Measurements from ENCODE around the gene ATP13A3.
"Not testable (repeated sequence)": the region's sequence is repeated elsewhere in the genome, so short reads cannot be mapped to it uniquely, and the experiment has no call there.

Gene ATP13A3

GRCh38 chr3:194521510-194522260 is 34.9 kb upstream of the ATP13A3 start:
- no peak for DNase-seq (ENCODE audit: low spot score)
- in situ Hi-C loops (cut with MboI; ENCODE audit: low sequenced_read_pairs, unreplicated experiment) = no loop called here
- no peak for TF ChIP-seq CTCF (IDR thresholded peaks at IDR 0.05; ENCODE audit: borderline replicate concordance, control extremely low read depth, extremely low read depth, insufficient read depth, missing control alignments)

GRCh38 chr3:194520682-194521162 is 33.9 kb upstream of the ATP13A3 start:
- in situ Hi-C loops (cut with MboI; ENCODE audit: low sequenced_read_pairs, unreplicated experiment) = not testable (repeated sequence)
- DNase-seq (ENCODE audit: low spot score) = peak; percentile 41

GRCh38 chr3:194520201-194520600 is 33.4 kb upstream of the ATP13A3 start:
- DNase-seq (ENCODE audit: low spot score); in situ Hi-C loops (cut with MboI; ENCODE audit: low sequenced_read_pairs, unreplicated experiment): not testable (repeated sequence)

GRCh38 chr3:194518652-194519051 is 31.9 kb upstream of the ATP13A3 start:
- DNase-seq (ENCODE audit: low spot score) = no peak
- in situ Hi-C loops (cut with MboI; ENCODE audit: low sequenced_read_pairs, unreplicated experiment) = no loop called here
- TF ChIP-seq CTCF (IDR thresholded peaks at IDR 0.05; ENCODE audit: borderline replicate concordance, control extremely low read depth, extremely low read depth, insufficient read depth, missing control alignments) = no peak

- no peak for DNase-seq (ENCODE audit: low spot score)
- TF ChIP-seq CTCF (IDR thresholded peaks at IDR 0.05; ENCODE audit: borderline replicate concordance, control extremely low read depth, extremely low read depth, insufficient read depth, missing control alignments) = no peak
- in situ Hi-C loops (cut with MboI; ENCODE audit: low sequenced_read_pairs, unreplicated experiment) = no loop called here
Observed at GRCh38 chr3:194517333-194517732, 30.5 kb upstream of the ATP13A3 start.

GRCh38 chr3:194514626-194515025 is 27.8 kb upstream of the ATP13A3 start:
- TF ChIP-seq CTCF (IDR thresholded peaks at IDR 0.05; ENCODE audit: borderline replicate concordance, control extremely low read depth, extremely low read depth, insufficient read depth, missing control alignments) = no peak
- in situ Hi-C loops (cut with MboI; ENCODE audit: low sequenced_read_pairs, unreplicated experiment) = no loop called here
- no peak for DNase-seq (ENCODE audit: low spot score)

GRCh38 chr3:194512895-194513601 is 26.2 kb upstream of the ATP13A3 start:
- in situ Hi-C loops (cut with MboI; ENCODE audit: low sequenced_read_pairs, unreplicated experiment) = no loop called here
- DNase-seq (ENCODE audit: low spot score) = no peak
- TF ChIP-seq CTCF (IDR thresholded peaks at IDR 0.05; ENCODE audit: borderline replicate concordance, control extremely low read depth, extremely low read depth, insufficient read depth, missing control alignments) = no peak
